GM23338 (cell line): Measurements from ENCODE around the gene SLC13A5. TPM values are rescaled to one million over a fixed set of nuclear protein-coding genes. Genes with fewer than 3 reads are reported as not detected.

Experiments
- ATAC-seq: fragments of 200-7000 bp; cut with Tn5 transposase; 3 replicates; pipeline ENCODE4 v1.9.1; 2020
- DNase-seq: peaks from one replicate; pipeline ENCODE4 v3.0.0-alpha.2; 2015; ENCODE audit warnings: low spot score
- H2AFZ ChIP-seq: fragments of 200-600 bp; sonication (generic); 2 replicates; pipeline ENCODE4 v1.8.0; 2016; ENCODE audit warnings: antibody characterized with exemption, mild to moderate bottlenecking, moderate library complexity
- H3F3A ChIP-seq: fragments of 200-600 bp; sonication (generic); replicated peaks from 2 replicates; pipeline ENCODE4 v1.8.0; 2017; ENCODE audit warnings: antibody characterized with exemption, mixed run types, low read depth
- H3K27ac ChIP-seq: fragments of 200-600 bp; sonication (generic); 2 replicates; pipeline ENCODE4 v1.6.1; 2016; ENCODE audit warnings: low read depth
- H3K27me3 ChIP-seq: fragments of 200-600 bp; sonication (generic); 2 replicates; pipeline ENCODE4 v1.8.0; 2016; ENCODE audit warnings: mild to moderate bottlenecking, mixed run types, moderate library complexity; ENCODE audit not compliant: insufficient read depth
- H3K36me3 ChIP-seq: fragments of 200-600 bp; sonication (generic); 2 replicates; pipeline ENCODE4 v1.8.0; 2016; ENCODE audit warnings: mild to moderate bottlenecking; ENCODE audit not compliant: insufficient read depth
- H3K4me1 ChIP-seq: fragments of 200-600 bp; sonication (generic); 2 replicates; pipeline ENCODE4 v1.8.0; 2016; ENCODE audit warnings: mild to moderate bottlenecking, moderate library complexity; ENCODE audit not compliant: insufficient read depth
- H3K4me2 ChIP-seq: fragments of 200-600 bp; sonication (generic); 2 replicates; pipeline ENCODE4 v1.7.1; 2017; ENCODE audit warnings: mixed run types
- H3K4me3 ChIP-seq: fragments of 200-600 bp; sonication (generic); 2 replicates; pipeline ENCODE4 v1.6.1; 2016; ENCODE audit warnings: mixed run types
- H3K79me2 ChIP-seq: fragments of 200-600 bp; sonication (generic); replicated peaks from 2 replicates; pipeline ENCODE4 v1.8.0; 2017; ENCODE audit warnings: mild to moderate bottlenecking; ENCODE audit not compliant: insufficient read depth
- H3K9me2 ChIP-seq: fragments of 200-600 bp; sonication (generic); 2 replicates; pipeline ENCODE4 v1.8.0; 2017; ENCODE audit not compliant: insufficient read depth
- H4K20me1 ChIP-seq: fragments of 200-600 bp; sonication (generic); replicated peaks from 2 replicates; pipeline ENCODE4 v1.8.0; 2017; ENCODE audit warnings: mild to moderate bottlenecking; ENCODE audit not compliant: insufficient read depth
- H3K27ac Mint-ChIP-seq: 2 replicates; pipeline ENCODE4 v1.8.0; 2020; ENCODE audit warnings: inconsistent platforms, mild to moderate bottlenecking, moderate library complexity, mixed read lengths
- H3K27me3 Mint-ChIP-seq: 3 replicates; pipeline ENCODE4 v1.8.0; 2022; ENCODE audit warnings: low read depth, mild to moderate bottlenecking, moderate library complexity, mixed read lengths, inconsistent platforms; ENCODE audit not compliant: insufficient read depth, poor library complexity
- H3K36me3 Mint-ChIP-seq: 3 replicates; pipeline ENCODE4 v1.8.0; 2021; ENCODE audit warnings: low read depth, mild to moderate bottlenecking, inconsistent platforms, moderate library complexity, mixed read lengths
- H3K4me1 Mint-ChIP-seq: 3 replicates; pipeline ENCODE4 v1.8.0; 2020; ENCODE audit warnings: mild to moderate bottlenecking, inconsistent platforms, mixed read lengths
- H3K4me3 Mint-ChIP-seq: 3 replicates; pipeline ENCODE4 v1.8.0; 2021; ENCODE audit warnings: moderate library complexity, mild to moderate bottlenecking, inconsistent platforms, mixed read lengths
- H3K9me3 Mint-ChIP-seq: 3 replicates; pipeline ENCODE4 v1.8.0; 2020; ENCODE audit warnings: moderate library complexity, mild to moderate bottlenecking, inconsistent platforms, mixed read lengths
- EZH2 ChIP-seq: fragments of 200-600 bp; sonication (generic); IDR thresholded peaks from one replicate; pipeline ENCODE4 v1.8.0; 2017; ENCODE audit warnings: antibody characterized with exemption, mild to moderate bottlenecking, low read depth; ENCODE audit not compliant: unreplicated experiment
- EZH2phosphoT487 ChIP-seq: fragments of 200-600 bp; sonication (generic); IDR thresholded peaks from one replicate; pipeline ENCODE4 v1.8.1; 2018; ENCODE audit warnings: antibody characterized with exemption; ENCODE audit not compliant: unreplicated experiment
- JUNB ChIP-seq: IDR thresholded peaks from one replicate; pipeline ENCODE4 v1.6.1; 2016; ENCODE audit warnings: antibody characterized with exemption; ENCODE audit not compliant: unreplicated experiment
- NANOG ChIP-seq: IDR thresholded peaks from 2 replicates; pipeline ENCODE4 v1.6.1; 2016; ENCODE audit warnings: antibody characterized with exemption, borderline replicate concordance
- POLR2AphosphoS5 ChIP-seq: IDR thresholded peaks from 2 replicates; pipeline ENCODE4 v1.6.1; 2016; ENCODE audit warnings: antibody characterized with exemption, low read depth
- STAT1 ChIP-seq: IDR thresholded peaks from one replicate; pipeline ENCODE4 v1.6.1; 2016; ENCODE audit warnings: antibody characterized with exemption; ENCODE audit not compliant: unreplicated experiment
- ZNF114 ChIP-seq: fragments of 250-450 bp; sonication (Bioruptor Pico); IDR thresholded peaks from 2 replicates; pipeline ENCODE4 v1.5.0; 2020; ENCODE audit warnings: mild to moderate bottlenecking, moderate library complexity
- ZNF331 ChIP-seq: fragments of 250-450 bp; sonication (Bioruptor Pico); IDR thresholded peaks from 2 replicates; pipeline ENCODE4 v1.5.0; 2020; ENCODE audit warnings: low read depth, mild to moderate bottlenecking, moderate library complexity
- polyA plus RNA-seq: library from polyadenylated mRNA; unstranded; fragments of >200 nt; fragmentation: Nextera tagmentation; extraction: Ambion mirVana; gene quantifications from 2 replicates; pipeline ENCODE4 v1.2.1, GENCODE V29; 2016
- total RNA-seq: library from RNA; depleted of rRNA; stranded (reverse); fragments of >200 nt; shearing (Covaris generic); gene quantifications from 2 replicates; pipeline ENCODE4 v1.2.3, GENCODE V29; 2014
- TF ChIP-seq, protein P1 (sequence below): IDR thresholded peaks from one replicate; pipeline ENCODE4 v1.6.1; 2018; ENCODE audit warnings: antibody characterized with exemption; ENCODE audit not compliant: unreplicated experiment
- TF ChIP-seq, protein P2 (sequence below): IDR thresholded peaks from 2 replicates; pipeline ENCODE4 v1.6.1; 2016; ENCODE audit warnings: antibody characterized with exemption
- TF ChIP-seq, protein P3 (sequence below), 2 experiments: fragments of 200-600 bp in 1 of 2; sonication (generic) in 1 of 2; conservative IDR thresholded peaks; 2 replicates each; pipeline versions ENCODE4 v1.5.1 to v1.6.1; 2016 to 2017; ENCODE audit warnings: antibody characterized with exemption in 2 of 2, low read depth in 2 of 2, mild to moderate bottlenecking in 2 of 2, moderate library complexity in 1 of 2
- TF ChIP-seq, protein P4 (sequence below): fragments of 250-450 bp; sonication (Bioruptor Pico); IDR thresholded peaks from 2 replicates; pipeline ENCODE4 v1.5.0; 2020; ENCODE audit warnings: mild to moderate bottlenecking, moderate library complexity

The SLC13A5 gene
- total and polyA plus RNA-seq, 2 experiments from 2014 or later, result 1.2 to 2.3 TPM

DNA sequence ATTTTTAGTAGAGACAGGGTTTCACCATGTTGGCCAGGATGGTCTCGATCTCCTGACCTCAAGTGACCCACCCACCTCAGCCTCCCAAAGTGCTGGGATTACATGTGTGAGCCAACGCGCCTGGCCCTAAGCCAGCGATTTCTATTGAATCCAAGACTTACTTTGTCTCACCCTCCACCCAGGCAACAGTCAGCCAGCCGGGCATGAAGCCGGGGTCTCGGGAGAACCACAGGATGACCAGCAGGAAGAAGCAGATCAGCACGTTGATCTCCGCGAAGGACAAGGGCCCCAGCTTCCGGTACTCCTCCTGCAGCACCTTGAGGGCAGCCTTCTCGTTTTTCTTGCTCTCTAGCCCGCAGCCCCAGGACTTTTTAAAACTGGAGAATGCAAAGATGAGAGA is 17.6 kb downstream of the SLC13A5 start:
- Histone ChIP-seq H3F3A (no peaks in the 10 kb centered on the region), H3K36me3 (no peaks in the 10 kb centered on the region), H3K79me2 (no peaks in the 10 kb centered on the region), H3K27me3 (no peaks in the 10 kb centered on the region), H3K4me3 (no peak overlapping the region), H3K9me2 (no peaks in the 10 kb centered on the region), H3K4me2 (no peak overlapping the region), H3K27ac (no peak overlapping the region), H2AFZ (no peak overlapping the region), H3K4me1 (no peaks in the 10 kb centered on the region), H4K20me1 (no peaks in the 10 kb centered on the region)
- Mint-ChIP-seq H3K4me3 (no peak overlapping the region), H3K36me3 (no peaks in the 10 kb centered on the region; the same call in 2 of the 3 replicates), H3K27ac (no peak overlapping the region), H3K4me1 (peaks cover 4% of the 10 kb centered on the region; the same call in 2 of the 3 replicates), H3K27me3 (peaks cover 19% of the 10 kb centered on the region), H3K9me3 (0 out of 3 replicates have a peak, but pooled peaks cover 3% of the 10 kb centered on the region)
- ATAC-seq (no peak), DNase-seq (no peak)
- no peak for TF ChIP-seq JUNB
- TF ChIP-seq NANOG, result no peak
- TF ChIP-seq STAT1, result no peak
- TF ChIP-seq ZNF331 (CRISPR knock-in tag), result no peak
- no peak for TF ChIP-seq EZH2phosphoT487
- TF ChIP-seq POLR2AphosphoS5, result no peak
- TF ChIP-seq EZH2, result no peak
- TF ChIP-seq, protein P1, sequence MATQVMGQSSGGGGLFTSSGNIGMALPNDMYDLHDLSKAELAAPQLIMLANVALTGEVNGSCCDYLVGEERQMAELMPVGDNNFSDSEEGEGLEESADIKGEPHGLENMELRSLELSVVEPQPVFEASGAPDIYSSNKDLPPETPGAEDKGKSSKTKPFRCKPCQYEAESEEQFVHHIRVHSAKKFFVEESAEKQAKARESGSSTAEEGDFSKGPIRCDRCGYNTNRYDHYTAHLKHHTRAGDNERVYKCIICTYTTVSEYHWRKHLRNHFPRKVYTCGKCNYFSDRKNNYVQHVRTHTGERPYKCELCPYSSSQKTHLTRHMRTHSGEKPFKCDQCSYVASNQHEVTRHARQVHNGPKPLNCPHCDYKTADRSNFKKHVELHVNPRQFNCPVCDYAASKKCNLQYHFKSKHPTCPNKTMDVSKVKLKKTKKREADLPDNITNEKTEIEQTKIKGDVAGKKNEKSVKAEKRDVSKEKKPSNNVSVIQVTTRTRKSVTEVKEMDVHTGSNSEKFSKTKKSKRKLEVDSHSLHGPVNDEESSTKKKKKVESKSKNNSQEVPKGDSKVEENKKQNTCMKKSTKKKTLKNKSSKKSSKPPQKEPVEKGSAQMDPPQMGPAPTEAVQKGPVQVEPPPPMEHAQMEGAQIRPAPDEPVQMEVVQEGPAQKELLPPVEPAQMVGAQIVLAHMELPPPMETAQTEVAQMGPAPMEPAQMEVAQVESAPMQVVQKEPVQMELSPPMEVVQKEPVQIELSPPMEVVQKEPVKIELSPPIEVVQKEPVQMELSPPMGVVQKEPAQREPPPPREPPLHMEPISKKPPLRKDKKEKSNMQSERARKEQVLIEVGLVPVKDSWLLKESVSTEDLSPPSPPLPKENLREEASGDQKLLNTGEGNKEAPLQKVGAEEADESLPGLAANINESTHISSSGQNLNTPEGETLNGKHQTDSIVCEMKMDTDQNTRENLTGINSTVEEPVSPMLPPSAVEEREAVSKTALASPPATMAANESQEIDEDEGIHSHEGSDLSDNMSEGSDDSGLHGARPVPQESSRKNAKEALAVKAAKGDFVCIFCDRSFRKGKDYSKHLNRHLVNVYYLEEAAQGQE, result no peak
- TF ChIP-seq, protein P2, sequence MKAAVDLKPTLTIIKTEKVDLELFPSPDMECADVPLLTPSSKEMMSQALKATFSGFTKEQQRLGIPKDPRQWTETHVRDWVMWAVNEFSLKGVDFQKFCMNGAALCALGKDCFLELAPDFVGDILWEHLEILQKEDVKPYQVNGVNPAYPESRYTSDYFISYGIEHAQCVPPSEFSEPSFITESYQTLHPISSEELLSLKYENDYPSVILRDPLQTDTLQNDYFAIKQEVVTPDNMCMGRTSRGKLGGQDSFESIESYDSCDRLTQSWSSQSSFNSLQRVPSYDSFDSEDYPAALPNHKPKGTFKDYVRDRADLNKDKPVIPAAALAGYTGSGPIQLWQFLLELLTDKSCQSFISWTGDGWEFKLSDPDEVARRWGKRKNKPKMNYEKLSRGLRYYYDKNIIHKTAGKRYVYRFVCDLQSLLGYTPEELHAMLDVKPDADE, result no peak
- TF ChIP-seq ZNF114, result no peak
- TF ChIP-seq, protein P3, sequence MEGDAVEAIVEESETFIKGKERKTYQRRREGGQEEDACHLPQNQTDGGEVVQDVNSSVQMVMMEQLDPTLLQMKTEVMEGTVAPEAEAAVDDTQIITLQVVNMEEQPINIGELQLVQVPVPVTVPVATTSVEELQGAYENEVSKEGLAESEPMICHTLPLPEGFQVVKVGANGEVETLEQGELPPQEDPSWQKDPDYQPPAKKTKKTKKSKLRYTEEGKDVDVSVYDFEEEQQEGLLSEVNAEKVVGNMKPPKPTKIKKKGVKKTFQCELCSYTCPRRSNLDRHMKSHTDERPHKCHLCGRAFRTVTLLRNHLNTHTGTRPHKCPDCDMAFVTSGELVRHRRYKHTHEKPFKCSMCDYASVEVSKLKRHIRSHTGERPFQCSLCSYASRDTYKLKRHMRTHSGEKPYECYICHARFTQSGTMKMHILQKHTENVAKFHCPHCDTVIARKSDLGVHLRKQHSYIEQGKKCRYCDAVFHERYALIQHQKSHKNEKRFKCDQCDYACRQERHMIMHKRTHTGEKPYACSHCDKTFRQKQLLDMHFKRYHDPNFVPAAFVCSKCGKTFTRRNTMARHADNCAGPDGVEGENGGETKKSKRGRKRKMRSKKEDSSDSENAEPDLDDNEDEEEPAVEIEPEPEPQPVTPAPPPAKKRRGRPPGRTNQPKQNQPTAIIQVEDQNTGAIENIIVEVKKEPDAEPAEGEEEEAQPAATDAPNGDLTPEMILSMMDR (conservative IDR thresholded peaks at IDR 0.05; ENCODE audit: low read depth in 2 of 2), result no peak
- TF ChIP-seq, protein P4, sequence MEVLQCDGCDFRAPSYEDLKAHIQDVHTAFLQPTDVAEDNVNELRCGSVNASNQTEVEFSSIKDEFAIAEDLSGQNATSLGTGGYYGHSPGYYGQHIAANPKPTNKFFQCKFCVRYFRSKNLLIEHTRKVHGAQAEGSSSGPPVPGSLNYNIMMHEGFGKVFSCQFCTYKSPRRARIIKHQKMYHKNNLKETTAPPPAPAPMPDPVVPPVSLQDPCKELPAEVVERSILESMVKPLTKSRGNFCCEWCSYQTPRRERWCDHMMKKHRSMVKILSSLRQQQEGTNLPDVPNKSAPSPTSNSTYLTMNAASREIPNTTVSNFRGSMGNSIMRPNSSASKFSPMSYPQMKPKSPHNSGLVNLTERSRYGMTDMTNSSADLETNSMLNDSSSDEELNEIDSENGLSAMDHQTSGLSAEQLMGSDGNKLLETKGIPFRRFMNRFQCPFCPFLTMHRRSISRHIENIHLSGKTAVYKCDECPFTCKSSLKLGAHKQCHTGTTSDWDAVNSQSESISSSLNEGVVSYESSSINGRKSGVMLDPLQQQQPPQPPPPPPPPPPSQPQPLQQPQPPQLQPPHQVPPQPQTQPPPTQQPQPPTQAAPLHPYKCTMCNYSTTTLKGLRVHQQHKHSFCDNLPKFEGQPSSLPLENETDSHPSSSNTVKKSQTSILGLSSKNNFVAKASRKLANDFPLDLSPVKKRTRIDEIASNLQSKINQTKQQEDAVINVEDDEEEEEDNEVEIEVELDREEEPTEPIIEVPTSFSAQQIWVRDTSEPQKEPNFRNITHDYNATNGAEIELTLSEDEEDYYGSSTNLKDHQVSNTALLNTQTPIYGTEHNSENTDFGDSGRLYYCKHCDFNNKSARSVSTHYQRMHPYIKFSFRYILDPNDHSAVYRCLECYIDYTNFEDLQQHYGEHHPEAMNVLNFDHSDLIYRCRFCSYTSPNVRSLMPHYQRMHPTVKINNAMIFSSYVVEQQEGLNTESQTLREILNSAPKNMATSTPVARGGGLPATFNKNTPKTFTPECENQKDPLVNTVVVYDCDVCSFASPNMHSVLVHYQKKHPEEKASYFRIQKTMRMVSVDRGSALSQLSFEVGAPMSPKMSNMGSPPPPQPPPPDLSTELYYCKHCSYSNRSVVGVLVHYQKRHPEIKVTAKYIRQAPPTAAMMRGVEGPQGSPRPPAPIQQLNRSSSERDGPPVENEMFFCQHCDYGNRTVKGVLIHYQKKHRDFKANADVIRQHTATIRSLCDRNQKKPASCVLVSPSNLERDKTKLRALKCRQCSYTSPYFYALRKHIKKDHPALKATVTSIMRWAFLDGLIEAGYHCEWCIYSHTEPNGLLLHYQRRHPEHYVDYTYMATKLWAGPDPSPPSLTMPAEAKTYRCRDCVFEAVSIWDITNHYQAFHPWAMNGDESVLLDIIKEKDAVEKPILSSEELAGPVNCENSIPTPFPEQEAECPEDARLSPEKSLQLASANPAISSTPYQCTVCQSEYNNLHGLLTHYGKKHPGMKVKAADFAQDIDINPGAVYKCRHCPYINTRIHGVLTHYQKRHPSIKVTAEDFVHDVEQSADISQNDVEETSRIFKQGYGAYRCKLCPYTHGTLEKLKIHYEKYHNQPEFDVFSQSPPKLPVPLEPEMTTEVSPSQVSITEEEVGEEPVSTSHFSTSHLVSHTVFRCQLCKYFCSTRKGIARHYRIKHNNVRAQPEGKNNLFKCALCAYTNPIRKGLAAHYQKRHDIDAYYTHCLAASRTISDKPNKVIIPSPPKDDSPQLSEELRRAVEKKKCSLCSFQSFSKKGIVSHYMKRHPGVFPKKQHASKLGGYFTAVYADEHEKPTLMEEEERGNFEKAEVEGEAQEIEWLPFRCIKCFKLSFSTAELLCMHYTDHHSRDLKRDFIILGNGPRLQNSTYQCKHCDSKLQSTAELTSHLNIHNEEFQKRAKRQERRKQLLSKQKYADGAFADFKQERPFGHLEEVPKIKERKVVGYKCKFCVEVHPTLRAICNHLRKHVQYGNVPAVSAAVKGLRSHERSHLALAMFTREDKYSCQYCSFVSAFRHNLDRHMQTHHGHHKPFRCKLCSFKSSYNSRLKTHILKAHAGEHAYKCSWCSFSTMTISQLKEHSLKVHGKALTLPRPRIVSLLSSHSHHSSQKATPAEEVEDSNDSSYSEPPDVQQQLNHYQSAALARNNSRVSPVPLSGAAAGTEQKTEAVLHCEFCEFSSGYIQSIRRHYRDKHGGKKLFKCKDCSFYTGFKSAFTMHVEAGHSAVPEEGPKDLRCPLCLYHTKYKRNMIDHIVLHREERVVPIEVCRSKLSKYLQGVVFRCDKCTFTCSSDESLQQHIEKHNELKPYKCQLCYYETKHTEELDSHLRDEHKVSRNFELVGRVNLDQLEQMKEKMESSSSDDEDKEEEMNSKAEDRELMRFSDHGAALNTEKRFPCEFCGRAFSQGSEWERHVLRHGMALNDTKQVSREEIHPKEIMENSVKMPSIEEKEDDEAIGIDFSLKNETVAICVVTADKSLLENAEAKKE (CRISPR knock-in tag), result no peak
